DOHH2 (cell line): ENCODE results near the gene SPON2.

Experiments
- H3F3A ChIP-seq: fragments of 200-600 bp; sonication (generic), shearing (Covaris generic); 2 replicates; pipeline ENCODE4 v1.6.0; 2016; ENCODE audit warnings: antibody characterized with exemption, mild to moderate bottlenecking; ENCODE audit not compliant: control insufficient read depth, insufficient read depth
- H3K27ac ChIP-seq: fragments of 200-600 bp; sonication (generic); 2 replicates; pipeline ENCODE4 v1.5.1; 2014; ENCODE audit warnings: low read depth, mild to moderate bottlenecking, low read length, moderate library complexity
- H3K27me3 ChIP-seq: fragments of 200-600 bp; sonication (generic); 2 replicates; pipeline ENCODE4 v1.6.1; 2014; ENCODE audit warnings: mild to moderate bottlenecking, low read length, mixed read lengths; ENCODE audit not compliant: control insufficient read depth
- H3K36me3 ChIP-seq: fragments of 200-600 bp; sonication (generic); 2 replicates; pipeline ENCODE4 v1.6.1; 2014; ENCODE audit warnings: mild to moderate bottlenecking, low read length, moderate library complexity, mixed read lengths; ENCODE audit not compliant: control insufficient read depth
- H3K4me1 ChIP-seq: fragments of 200-600 bp; sonication (generic); 2 replicates; pipeline ENCODE4 v1.6.1; 2014; ENCODE audit warnings: mild to moderate bottlenecking, low read length, mixed read lengths; ENCODE audit not compliant: control insufficient read depth
- H3K4me2 ChIP-seq: fragments of 200-600 bp; sonication (generic); 2 replicates; pipeline ENCODE4 v1.6.0; 2014; ENCODE audit warnings: mild to moderate bottlenecking, low read length, moderate library complexity
- H3K4me3 ChIP-seq: fragments of 200-600 bp; sonication (generic); 2 replicates; pipeline ENCODE4 v1.5.1; 2014; ENCODE audit warnings: mild to moderate bottlenecking, low read length, mixed read lengths
- H3K79me2 ChIP-seq: fragments of 200-600 bp; sonication (generic); 2 replicates; pipeline ENCODE4 v1.6.1; 2014; ENCODE audit warnings: mild to moderate bottlenecking, low read length, mixed read lengths; ENCODE audit not compliant: control insufficient read depth
- H3K9me2 ChIP-seq: fragments of 200-600 bp; sonication (generic); replicated peaks from 2 replicates; pipeline ENCODE4 v1.6.1; 2014; ENCODE audit warnings: mild to moderate bottlenecking, low read length, mixed read lengths; ENCODE audit not compliant: control insufficient read depth
- H3K9me3 ChIP-seq: fragments of 200-600 bp; sonication (generic); 2 replicates; pipeline ENCODE4 v1.6.1; 2014; ENCODE audit warnings: antibody characterized with exemption, low read length, mixed read lengths; ENCODE audit not compliant: control insufficient read depth, insufficient read depth
- H4K20me1 ChIP-seq: fragments of 200-600 bp; sonication (generic); 2 replicates; pipeline ENCODE4 v1.6.0; 2014; ENCODE audit warnings: low read depth, mild to moderate bottlenecking, antibody characterized with exemption, low read length, moderate library complexity; ENCODE audit not compliant: control insufficient read depth, insufficient read depth
- EZH2phosphoT487 ChIP-seq: fragments of 200-600 bp; sonication (generic); IDR thresholded peaks from 2 replicates; pipeline ENCODE4 v1.6.1; 2017; ENCODE audit warnings: borderline replicate concordance, mild to moderate bottlenecking, antibody characterized with exemption, low read length, moderate library complexity, mixed read lengths
- TF ChIP-seq, protein P1 (sequence below): fragments of 200-600 bp; sonication (generic); IDR thresholded peaks from one replicate; pipeline ENCODE4 v1.5.1; 2014; ENCODE audit warnings: antibody characterized with exemption, mild to moderate bottlenecking, low read depth, low read length; ENCODE audit not compliant: poor library complexity, severe bottlenecking

The SPON2 gene

DNA sequence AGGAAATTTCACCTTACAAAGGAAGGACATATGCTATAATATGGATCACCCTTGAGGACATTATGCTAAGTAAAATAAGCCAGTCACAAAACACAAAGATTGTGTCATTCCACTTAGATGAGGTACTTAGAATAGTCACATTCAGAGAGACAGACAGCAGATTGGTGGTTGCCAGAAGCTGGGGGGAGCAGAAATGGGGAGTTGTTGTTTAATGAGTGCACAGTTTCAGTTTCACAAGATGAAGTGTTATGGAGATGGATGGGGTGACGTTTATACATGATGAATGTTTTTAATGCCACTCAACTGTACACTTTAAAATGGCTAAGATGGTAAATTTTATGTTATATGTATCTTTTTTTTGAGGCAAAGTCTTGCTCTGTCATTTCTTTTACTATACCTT, 14.8 kb upstream of the SPON2 start:
- Histone ChIP-seq H3K36me3 (peaks cover 30% of the 10 kb centered on the region), H4K20me1 (no peaks in the 10 kb centered on the region), H3K27ac (no peak overlapping the region), H3K4me1 (peaks cover 61% of the 10 kb centered on the region), H3F3A (peaks cover 9% of the 10 kb centered on the region), H3K4me3 (no peak overlapping the region; the same call in 1 of the 2 replicates), H3K27me3 (no peaks in the 10 kb centered on the region), H3K79me2 (peaks cover 17% of the 10 kb centered on the region), H3K9me3 (peaks cover 5% of the 10 kb centered on the region; the same call in 1 of the 2 replicates), H3K4me2 (peak overlapping the region; percentile 41), H3K9me2 (no peaks in the 10 kb centered on the region)
- TF ChIP-seq EZH2phosphoT487: no peak
- TF ChIP-seq, protein P1, sequence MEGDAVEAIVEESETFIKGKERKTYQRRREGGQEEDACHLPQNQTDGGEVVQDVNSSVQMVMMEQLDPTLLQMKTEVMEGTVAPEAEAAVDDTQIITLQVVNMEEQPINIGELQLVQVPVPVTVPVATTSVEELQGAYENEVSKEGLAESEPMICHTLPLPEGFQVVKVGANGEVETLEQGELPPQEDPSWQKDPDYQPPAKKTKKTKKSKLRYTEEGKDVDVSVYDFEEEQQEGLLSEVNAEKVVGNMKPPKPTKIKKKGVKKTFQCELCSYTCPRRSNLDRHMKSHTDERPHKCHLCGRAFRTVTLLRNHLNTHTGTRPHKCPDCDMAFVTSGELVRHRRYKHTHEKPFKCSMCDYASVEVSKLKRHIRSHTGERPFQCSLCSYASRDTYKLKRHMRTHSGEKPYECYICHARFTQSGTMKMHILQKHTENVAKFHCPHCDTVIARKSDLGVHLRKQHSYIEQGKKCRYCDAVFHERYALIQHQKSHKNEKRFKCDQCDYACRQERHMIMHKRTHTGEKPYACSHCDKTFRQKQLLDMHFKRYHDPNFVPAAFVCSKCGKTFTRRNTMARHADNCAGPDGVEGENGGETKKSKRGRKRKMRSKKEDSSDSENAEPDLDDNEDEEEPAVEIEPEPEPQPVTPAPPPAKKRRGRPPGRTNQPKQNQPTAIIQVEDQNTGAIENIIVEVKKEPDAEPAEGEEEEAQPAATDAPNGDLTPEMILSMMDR: no peak

DNA sequence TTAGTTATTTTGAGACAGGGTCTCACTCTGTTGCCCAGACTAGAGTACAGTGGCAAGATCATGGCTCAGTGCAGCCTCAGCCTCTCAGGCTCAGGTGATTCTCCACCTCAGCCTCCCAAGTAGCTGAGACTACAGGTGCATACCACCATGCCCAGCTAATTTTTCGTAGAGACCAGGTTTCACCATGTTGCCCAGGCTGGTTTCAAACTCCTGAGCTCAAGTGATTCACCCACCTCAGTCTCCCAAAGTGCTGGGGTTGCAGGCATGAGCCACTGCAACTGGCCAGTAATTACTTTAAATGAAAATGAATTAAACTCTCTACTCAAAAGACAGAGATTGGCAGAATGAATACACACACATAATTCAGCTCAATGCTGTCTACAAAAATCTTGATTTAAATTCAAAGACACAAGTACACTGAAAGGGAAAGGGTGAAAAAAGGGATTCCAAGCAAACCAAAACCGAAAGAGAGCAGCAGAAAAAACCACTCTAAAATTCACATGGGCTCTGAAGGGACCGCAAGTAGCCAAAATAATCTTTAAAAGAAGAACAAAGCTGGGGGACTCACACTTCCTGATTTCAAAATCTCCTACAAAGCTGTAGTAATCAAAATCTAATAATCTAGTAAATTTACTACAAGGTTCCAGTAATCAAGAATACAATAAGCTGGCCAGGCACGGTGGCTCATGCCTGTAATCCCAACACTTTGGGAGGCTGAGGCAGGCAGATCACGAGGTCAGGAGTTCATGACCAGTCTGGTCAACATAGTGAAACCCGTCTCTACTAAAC, 11.8 kb upstream of the SPON2 start:
- Histone ChIP-seq H3K27ac (peak overlapping the region; percentile 29), H4K20me1 (no peaks in the 10 kb centered on the region), H3K4me3 (peak overlapping the region; percentile 38), H3F3A (no peaks in the 10 kb centered on the region), H3K36me3 (peaks cover 49% of the 10 kb centered on the region), H3K4me1 (peaks cover 39% of the 10 kb centered on the region), H3K9me3 (peaks cover 15% of the 10 kb centered on the region), H3K79me2 (peaks cover 26% of the 10 kb centered on the region), H3K27me3 (no peaks in the 10 kb centered on the region), H3K9me2 (no peaks in the 10 kb centered on the region), H3K4me2 (peak overlapping the region; percentile 62)
- TF ChIP-seq, protein P1: no peak
- no peak for TF ChIP-seq EZH2phosphoT487

DNA sequence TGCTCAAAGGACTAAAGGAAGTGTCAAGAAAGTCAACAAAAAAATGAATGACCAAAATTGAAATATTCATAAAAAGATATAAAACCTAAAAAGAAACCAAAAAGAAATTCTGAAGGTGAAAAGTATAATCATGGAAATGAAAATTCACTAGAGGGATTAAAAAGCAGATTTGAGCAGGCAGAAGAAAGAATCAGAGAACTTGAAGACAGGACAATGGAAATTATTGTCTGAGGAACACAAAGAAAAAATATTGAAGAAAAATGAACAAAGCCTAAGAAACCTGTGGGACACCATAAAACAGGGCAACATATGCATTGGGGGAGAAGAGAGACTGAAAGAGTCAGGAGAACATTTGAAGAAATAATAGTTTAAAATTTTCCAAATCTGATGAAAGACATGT, 9.9 kb upstream of the SPON2 start:
- H3K36me3 ChIP-seq: peaks cover 52% of the 10 kb centered on the region
- peaks cover 15% of the 10 kb centered on the region for H3K9me3 ChIP-seq
- H3K79me2 ChIP-seq: peaks cover 26% of the 10 kb centered on the region
- no peaks in the 10 kb centered on the region for H3K9me2 ChIP-seq
- H3F3A ChIP-seq: no peaks in the 10 kb centered on the region
- H3K4me2 ChIP-seq: no peak overlapping the region
- no peak overlapping the region for H3K4me3 ChIP-seq
- peaks cover 36% of the 10 kb centered on the region for H3K4me1 ChIP-seq
- TF ChIP-seq EZH2phosphoT487: no peak
- TF ChIP-seq, protein P1: no peak
- H3K27ac ChIP-seq: no peak overlapping the region
- no peaks in the 10 kb centered on the region for H4K20me1 ChIP-seq
- no peaks in the 10 kb centered on the region for H3K27me3 ChIP-seq
